PC-9 (cell line): ENCODE measurements around the gene ZNF211. TPM values are rescaled to one million over a fixed set of nuclear protein-coding genes. Genes with fewer than 3 reads are reported as not detected.

Experiments
- BruUV-seq: library from RNA; stranded (reverse); fragments of 400-500 nt; replicated peaks from 2 replicates; lab custom pipeline; 2021; lab: Mats Ljungman, UMichigan
- CTCF ChIA-PET: fragments of 300-600 bp; sonication (Branson Sonifier 250); formaldehyde crosslinking; loops from one replicate; lab custom pipeline; 2022; ENCODE audit warnings: antibody characterized with exemption; lab: Charles Lee
- POLR2A ChIA-PET: fragments of 300-600 bp; sonication (Branson Sonifier 250); formaldehyde crosslinking; loops from one replicate; lab custom pipeline; 2022; ENCODE audit warnings: antibody characterized with exemption; ENCODE audit not compliant: unreplicated experiment; lab: Charles Lee
- DNase-seq, 2 experiments: peaks; one replicate each; pipeline versions ENCODE4 v3.0.0 to v3.0.0-alpha.2; 2015 to 2022; ENCODE audit warnings: mixed read lengths in 1 of 2
- H2AFZ ChIP-seq: fragments of 200-600 bp; sonication (generic); 2 replicates; pipeline ENCODE4 v1.8.1; 2017; ENCODE audit warnings: antibody characterized with exemption
- H3F3A ChIP-seq: fragments of 200-600 bp; sonication (generic); 2 replicates; pipeline ENCODE4 v1.8.1; 2017; ENCODE audit warnings: antibody characterized with exemption, mild to moderate bottlenecking, low read depth; ENCODE audit not compliant: insufficient read depth
- H3K27ac ChIP-seq: fragments of 200-600 bp; sonication (generic); 2 replicates; pipeline ENCODE4 v1.6.1; 2016; ENCODE audit warnings: mixed run types
- H3K27me3 ChIP-seq: fragments of 200-600 bp; sonication (generic); 2 replicates; pipeline ENCODE4 v1.6.1; 2016; ENCODE audit warnings: low read depth, mixed run types; ENCODE audit not compliant: insufficient read depth
- H3K36me3 ChIP-seq: fragments of 200-600 bp; sonication (generic); 2 replicates; pipeline ENCODE4 v1.6.1; 2016; ENCODE audit warnings: low read depth, mixed run types
- H3K4me1 ChIP-seq: fragments of 200-600 bp; sonication (generic); replicated peaks from 2 replicates; pipeline ENCODE4 v1.6.1; 2016; ENCODE audit warnings: mixed run types; ENCODE audit not compliant: insufficient read depth
- H3K4me2 ChIP-seq: fragments of 200-600 bp; sonication (generic); 2 replicates; pipeline ENCODE4 v1.6.1; 2017; ENCODE audit warnings: mixed run types
- H3K4me3 ChIP-seq: fragments of 200-600 bp; sonication (generic); 2 replicates; pipeline ENCODE4 v1.6.1; 2016; ENCODE audit warnings: mixed run types
- H3K79me2 ChIP-seq: fragments of 200-600 bp; sonication (generic); 2 replicates; pipeline ENCODE4 v1.6.1; 2017; ENCODE audit warnings: low read depth, mixed run types
- H3K9me2 ChIP-seq: fragments of 200-600 bp; sonication (generic); 2 replicates; pipeline ENCODE4 v1.8.1; 2017; ENCODE audit warnings: mild to moderate bottlenecking; ENCODE audit not compliant: insufficient read depth
- H3K9me3 ChIP-seq: fragments of 200-600 bp; sonication (generic); 2 replicates; pipeline ENCODE4 v1.8.1; 2016; ENCODE audit warnings: low read depth; ENCODE audit not compliant: insufficient read depth
- H4K20me1 ChIP-seq: fragments of 200-600 bp; sonication (generic); 2 replicates; pipeline ENCODE4 v1.8.1; 2017; ENCODE audit not compliant: insufficient read depth
- CTCF ChIP-seq: fragments of 200-600 bp; sonication (generic); conservative IDR thresholded peaks from 2 replicates; pipeline ENCODE4 v1.6.1; 2017; ENCODE audit warnings: mixed run types, antibody characterized with exemption, mild to moderate bottlenecking, moderate library complexity
- EZH2 ChIP-seq: fragments of 200-600 bp; sonication (generic); IDR thresholded peaks from 2 replicates; pipeline ENCODE4 v1.8.0; 2017; ENCODE audit warnings: antibody characterized with exemption, low read depth
- intact Hi-C: fragments of 100-400 bp; cut with micrococcal nuclease; formaldehyde crosslinking; loops from one replicate; pipeline ENCODE4 v1.10.0; 2022; ENCODE audit not compliant: unreplicated experiment
- total RNA-seq: library from RNA; stranded (reverse); gene quantifications from 2 replicates; pipeline ENCODE4 v1.2.3, GENCODE V29; 2021

The ZNF211 gene
- total RNA-seq, 1 experiment from 2014 or later, result 7.9 TPM

- Histone ChIP-seq H4K20me1 (no peaks in the 10 kb centered on the region), H3K79me2 (no peaks in the 10 kb centered on the region), H3K27me3 (no peaks in the 10 kb centered on the region), H3K4me2 (no peak overlapping the region), H3K4me1 (no peaks in the 10 kb centered on the region), H3K4me3 (no peak overlapping the region), H3F3A (no peaks in the 10 kb centered on the region), H3K9me2 (no peaks in the 10 kb centered on the region), H3K9me3 (peaks cover 29% of the 10 kb centered on the region), H3K36me3 (no peaks in the 10 kb centered on the region), H2AFZ (no peak overlapping the region), H3K27ac (no peak overlapping the region)
- peak in 1 of 2 experiments; percentile 39 for DNase-seq
- TF ChIP-seq CTCF, result no peak
- TF ChIP-seq EZH2, result no peak
- intact Hi-C loops, result no loop called here
- BruUV-seq, result no TSS peak
- ChIA-PET CTCF (no interaction called here), POLR2A (no interaction called here)
Measured at GRCh38 chr19:57587529-57587928, 45.4 kb upstream of the ZNF211 start.

GRCh38 chr19:57599377-57599760 is 33.6 kb upstream of the ZNF211 start:
- no peaks in the 10 kb centered on the region for H4K20me1 ChIP-seq
- POLR2A ChIA-PET, result interaction anchor here (0.6 kb wide), 1 partner anchor 216 kb away, joined by 5 read pairs; no protein-coding TSS in a partner anchor
- CTCF ChIA-PET, result no interaction called here
- H3K4me3 ChIP-seq, result peak overlapping the region; percentile 89
- H3F3A ChIP-seq, result no peaks in the 10 kb centered on the region
- no peak overlapping the region for H3K27ac ChIP-seq
- peaks cover 21% of the 10 kb centered on the region for H3K9me3 ChIP-seq
- TF ChIP-seq EZH2, result no peak
- TF ChIP-seq CTCF, result no peak
- H3K36me3 ChIP-seq, result 0 out of 2 replicates have a peak, but pooled peaks cover 2% of the 10 kb centered on the region
- 0 out of 2 replicates have a peak, but pooled peaks cover 6% of the 10 kb centered on the region for H3K27me3 ChIP-seq
- H3K4me1 ChIP-seq, result 0 out of 2 replicates have a peak, but pooled peaks cover 8% of the 10 kb centered on the region
- peak overlapping the region; percentile 96 for H3K4me2 ChIP-seq
- intact Hi-C loops, result no loop called here
- peaks cover 13% of the 10 kb centered on the region for H3K79me2 ChIP-seq
- no peaks in the 10 kb centered on the region for H3K9me2 ChIP-seq
- BruUV-seq, result no TSS peak
- DNase-seq, result no peak
- H2AFZ ChIP-seq, result peak overlapping the region; percentile 95

- no peaks in the 10 kb centered on the region for H3F3A ChIP-seq
- 0 out of 2 replicates have a peak, but pooled peaks cover 3% of the 10 kb centered on the region for H3K27me3 ChIP-seq
- BruUV-seq, result no TSS peak
- peak; percentile 82 to 91 for DNase-seq
- ChIA-PET CTCF (no interaction called here), POLR2A (interaction anchor here (0.6 to 0.7 kb wide), 2 partner anchors 11 to 215 kb away, joined by 3 to 5 read pairs; no protein-coding TSS in a partner anchor)
- 0 out of 2 replicates have a peak, but pooled peaks cover 8% of the 10 kb centered on the region for H3K4me1 ChIP-seq
- no peak for TF ChIP-seq CTCF
- no peak for TF ChIP-seq EZH2
- intact Hi-C loops, result no loop called here
- no peaks in the 10 kb centered on the region for H4K20me1 ChIP-seq
- no peaks in the 10 kb centered on the region for H3K9me2 ChIP-seq
- H3K4me3 ChIP-seq, result peak within 1 kb of the TSS; percentile 89
- no peak within 1 kb of the TSS for H3K27ac ChIP-seq
- H3K79me2 ChIP-seq, result peaks cover 13% of the 10 kb centered on the region
- H3K36me3 ChIP-seq, result 0 out of 2 replicates have a peak, but pooled peaks cover 7% of the 10 kb centered on the region
- peaks cover 25% of the 10 kb centered on the region for H3K9me3 ChIP-seq
- H3K4me2 ChIP-seq, result peak within 1 kb of the TSS; percentile 96
- peak within 1 kb of the TSS; percentile 95 for H2AFZ ChIP-seq
Measured at GRCh38 chr19:57599761-57600383, 33.1 kb upstream of the ZNF211 start, which contains the start of gene ZNF530. TSS of gene ZNF530 (plus strand) at chr19:57599885. CDS start at chr19:57604346, 4,461 bp downstream.
